ENCODE data around the gene HNF4A. TPM values are rescaled to one million over a fixed set of nuclear protein-coding genes. Genes with fewer than 3 reads are reported as not detected.

HNF4A gene
- total RNA-seq, 3 donors from 2014 or later (not counting 1 experiment from before 2014, with no cell fraction given), result not detected

DNA sequence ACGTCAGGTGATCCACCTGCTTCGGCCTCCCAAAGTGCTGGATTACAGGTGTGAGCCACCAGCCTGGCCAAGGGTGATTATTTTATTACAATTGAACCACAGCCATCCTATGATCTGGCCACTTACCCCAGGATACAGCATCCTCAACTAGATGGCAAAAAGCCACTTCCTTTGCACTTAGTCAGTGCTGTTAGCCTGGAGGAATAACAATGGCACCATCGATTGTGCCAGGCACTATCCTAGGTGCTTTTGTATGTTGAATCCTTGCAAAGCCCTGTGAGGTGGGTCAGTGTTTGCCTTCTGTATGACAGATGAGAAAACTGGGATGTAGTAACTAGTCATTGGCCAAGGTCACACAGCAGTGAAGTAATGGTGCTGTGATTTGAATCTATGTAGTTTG, 109.0 kb downstream of the HNF4A start:
- H3K27me3 ChIP-seq (ENCODE audit: control insufficient read depth, insufficient read depth, low read length), result no peaks in the 10 kb centered on the region
- H3K4me1 ChIP-seq (ENCODE audit: control insufficient read depth, insufficient read depth, low read length), result no peaks in the 10 kb centered on the region
- no peak for DNase-seq
- Mint-ChIP-seq H3K36me3 (no peaks in the 10 kb centered on the region), H3K27ac (no peak overlapping the region), H3K9me3 (no peaks in the 10 kb centered on the region), H3K4me1 (no peaks in the 10 kb centered on the region), H3K27me3 (ENCODE audit: low read depth in 2 of 2) (peaks cover 0 to 3% of the 10 kb centered on the region in 2 donors), H3K4me3 (no peak overlapping the region)
- no peaks in the 10 kb centered on the region for H3K36me3 ChIP-seq (ENCODE audit: control insufficient read depth, insufficient read depth, low read length)
- no peak overlapping the region for H3K27ac ChIP-seq (ENCODE audit: low read length)
- no peaks in the 10 kb centered on the region for H3K9me3 ChIP-seq (ENCODE audit: control insufficient read depth, insufficient read depth, low read length)
- TF ChIP-seq, protein P1, sequence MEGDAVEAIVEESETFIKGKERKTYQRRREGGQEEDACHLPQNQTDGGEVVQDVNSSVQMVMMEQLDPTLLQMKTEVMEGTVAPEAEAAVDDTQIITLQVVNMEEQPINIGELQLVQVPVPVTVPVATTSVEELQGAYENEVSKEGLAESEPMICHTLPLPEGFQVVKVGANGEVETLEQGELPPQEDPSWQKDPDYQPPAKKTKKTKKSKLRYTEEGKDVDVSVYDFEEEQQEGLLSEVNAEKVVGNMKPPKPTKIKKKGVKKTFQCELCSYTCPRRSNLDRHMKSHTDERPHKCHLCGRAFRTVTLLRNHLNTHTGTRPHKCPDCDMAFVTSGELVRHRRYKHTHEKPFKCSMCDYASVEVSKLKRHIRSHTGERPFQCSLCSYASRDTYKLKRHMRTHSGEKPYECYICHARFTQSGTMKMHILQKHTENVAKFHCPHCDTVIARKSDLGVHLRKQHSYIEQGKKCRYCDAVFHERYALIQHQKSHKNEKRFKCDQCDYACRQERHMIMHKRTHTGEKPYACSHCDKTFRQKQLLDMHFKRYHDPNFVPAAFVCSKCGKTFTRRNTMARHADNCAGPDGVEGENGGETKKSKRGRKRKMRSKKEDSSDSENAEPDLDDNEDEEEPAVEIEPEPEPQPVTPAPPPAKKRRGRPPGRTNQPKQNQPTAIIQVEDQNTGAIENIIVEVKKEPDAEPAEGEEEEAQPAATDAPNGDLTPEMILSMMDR (IDR thresholded peaks at IDR 0.05), result no peak
- H3K4me3 ChIP-seq (ENCODE audit: low read length), result no peak overlapping the region
- no peak for ATAC-seq
- intact Hi-C loops (cut with micrococcal nuclease), result loop anchor here (10.0 kb wide), 1 partner anchor 250 kb away; the partner anchor contains the start of gene OSER1
- WGBS (ENCODE audit: insufficient coverage), result 83% methylated on average over 3 of the region's 3 CpGs

GRCh38 chr20:44465001-44465560, 109.6 kb downstream of the HNF4A start:
- H3K9me3 ChIP-seq (ENCODE audit: control insufficient read depth, insufficient read depth, low read length), result no peaks in the 10 kb centered on the region
- Mint-ChIP-seq H3K4me3 (no peak overlapping the region), H3K36me3 (no peaks in the 10 kb centered on the region), H3K4me1 (no peaks in the 10 kb centered on the region), H3K9me3 (no peaks in the 10 kb centered on the region), H3K27me3 (ENCODE audit: low read depth in 2 of 2) (peaks cover 0 to 3% of the 10 kb centered on the region in 2 donors), H3K27ac (no peak overlapping the region)
- H3K27me3 ChIP-seq (ENCODE audit: control insufficient read depth, insufficient read depth, low read length), result no peaks in the 10 kb centered on the region
- no peaks in the 10 kb centered on the region for H3K36me3 ChIP-seq (ENCODE audit: control insufficient read depth, insufficient read depth, low read length)
- H3K4me1 ChIP-seq (ENCODE audit: control insufficient read depth, insufficient read depth, low read length), result no peaks in the 10 kb centered on the region
- no peak for DNase-seq
- TF ChIP-seq, protein P1 (IDR thresholded peaks at IDR 0.05), result no peak
- intact Hi-C loops (cut with micrococcal nuclease), result loop anchor here (10.0 kb wide), 1 partner anchor 250 kb away; the partner anchor contains the start of gene OSER1
- no peak overlapping the region for H3K27ac ChIP-seq (ENCODE audit: low read length)
- H3K4me3 ChIP-seq (ENCODE audit: low read length), result no peak overlapping the region
- ATAC-seq, result no peak
- 78% methylated on average over 3 of the region's 3 CpGs for WGBS (ENCODE audit: insufficient coverage)

- Histone ChIP-seq H3K4me3 (ENCODE audit: low read length) (no peak overlapping the region), H3K9me3 (ENCODE audit: control insufficient read depth, insufficient read depth, low read length) (no peaks in the 10 kb centered on the region), H3K27ac (ENCODE audit: low read length) (no peak overlapping the region), H3K27me3 (ENCODE audit: control insufficient read depth, insufficient read depth, low read length) (no peaks in the 10 kb centered on the region), H3K4me1 (ENCODE audit: control insufficient read depth, insufficient read depth, low read length) (no peaks in the 10 kb centered on the region), H3K36me3 (ENCODE audit: control insufficient read depth, insufficient read depth, low read length) (no peaks in the 10 kb centered on the region)
- ATAC-seq, result no peak
- Mint-ChIP-seq H3K36me3 (no peaks in the 10 kb centered on the region), H3K27me3 (ENCODE audit: low read depth in 2 of 2) (peaks cover 0 to 3% of the 10 kb centered on the region in 2 donors), H3K27ac (no peak overlapping the region), H3K9me3 (no peaks in the 10 kb centered on the region), H3K4me3 (no peak overlapping the region), H3K4me1 (no peaks in the 10 kb centered on the region)
- intact Hi-C loops (cut with micrococcal nuclease), result loop anchor here (10.0 kb wide), 1 partner anchor 253 kb away; the partner anchor contains the start of gene OSER1
- TF ChIP-seq, protein P1 (IDR thresholded peaks at IDR 0.05), result no peak
- 83% methylated on average over 12 of the region's 12 CpGs for WGBS (ENCODE audit: insufficient coverage)
- no peak for DNase-seq
These were observed 111.9 kb downstream of the HNF4A start for GRCh38 chr20:44467289-44467883.
